Kidney glomerular epithelial cell (primary cell): ENCODE results near the gene LIPC.

Experiments used
- DNase-seq: peaks from one replicate; lab custom pipeline; 2025; lab: John Stamatoyannopoulos, UW

LIPC gene

DNA sequence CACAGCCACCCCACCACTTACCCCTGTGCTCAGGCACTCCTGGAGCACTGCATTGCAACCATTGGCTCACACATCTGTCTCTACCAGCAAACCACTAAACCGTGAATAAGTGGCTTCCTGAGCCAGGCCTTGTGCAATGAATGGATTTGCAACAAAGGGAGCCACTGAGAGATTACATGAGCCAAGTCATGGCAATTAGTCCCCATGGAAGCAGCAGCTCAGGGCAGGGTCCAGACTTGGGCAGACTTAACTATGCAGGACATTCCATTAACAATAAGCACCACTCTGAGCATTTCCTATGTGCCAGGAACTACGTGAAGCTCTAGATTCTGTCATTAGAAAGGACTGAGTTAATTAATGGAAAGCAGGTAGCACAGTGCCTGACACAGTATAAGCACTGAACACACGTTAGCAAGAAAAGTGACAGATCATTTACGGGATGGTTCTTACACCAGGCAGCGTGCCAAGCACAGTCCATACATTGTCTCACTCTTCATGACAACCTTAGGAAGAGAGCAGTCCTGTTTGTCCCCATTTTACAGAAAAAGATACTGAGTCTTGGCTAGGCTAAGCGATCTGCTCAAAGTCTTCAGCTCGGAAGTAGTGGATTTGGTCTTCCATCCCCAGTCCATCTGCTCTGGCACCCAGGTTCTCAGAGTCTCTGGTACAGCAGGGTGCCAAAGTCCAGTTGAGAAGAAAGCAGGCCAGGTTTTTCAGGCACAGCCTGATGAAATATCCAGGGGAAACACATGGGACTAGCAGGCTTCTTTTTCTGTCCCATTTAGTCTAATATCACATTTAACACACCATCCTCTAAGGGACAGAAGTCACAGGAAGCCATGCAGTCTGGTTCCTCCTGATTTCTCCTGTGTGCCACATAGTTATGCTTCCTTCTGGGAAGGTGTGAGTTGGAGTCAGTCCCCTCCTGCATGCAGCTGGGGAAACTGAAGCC lies 44.1 kb downstream of the LIPC start:
- DNase-seq, result no peak

DNA sequence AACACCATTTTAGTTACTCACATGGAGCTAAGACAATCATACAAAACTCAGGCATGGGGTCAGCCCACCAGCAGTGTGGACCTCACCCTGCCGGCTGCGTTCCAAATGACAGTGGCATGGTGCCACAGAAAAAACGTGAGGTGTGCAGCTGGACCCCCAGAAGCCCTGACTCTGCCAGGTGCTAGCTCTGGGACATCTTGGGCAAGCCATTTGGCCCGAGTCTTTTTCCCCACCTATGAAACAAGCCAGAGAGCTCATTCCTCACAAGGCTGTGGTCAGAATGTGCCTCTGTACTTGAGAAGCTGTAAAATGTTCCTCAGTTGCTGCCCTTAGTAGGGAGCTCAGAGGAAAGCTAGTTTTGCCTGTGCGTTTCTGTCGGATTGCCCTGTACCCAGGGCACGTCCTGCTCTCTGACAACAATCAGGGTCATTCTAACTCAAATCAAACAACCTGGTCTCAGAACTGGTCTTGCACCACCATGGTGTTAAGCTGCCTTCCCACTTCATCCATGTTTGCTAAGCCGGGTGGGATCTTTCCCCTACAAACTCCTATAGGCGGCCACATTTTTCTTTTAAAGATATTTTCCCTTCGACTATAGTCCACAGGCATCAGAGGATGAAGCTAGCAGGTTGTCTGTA lies 44.9 kb downstream of the LIPC start:
- no peak for DNase-seq

DNA sequence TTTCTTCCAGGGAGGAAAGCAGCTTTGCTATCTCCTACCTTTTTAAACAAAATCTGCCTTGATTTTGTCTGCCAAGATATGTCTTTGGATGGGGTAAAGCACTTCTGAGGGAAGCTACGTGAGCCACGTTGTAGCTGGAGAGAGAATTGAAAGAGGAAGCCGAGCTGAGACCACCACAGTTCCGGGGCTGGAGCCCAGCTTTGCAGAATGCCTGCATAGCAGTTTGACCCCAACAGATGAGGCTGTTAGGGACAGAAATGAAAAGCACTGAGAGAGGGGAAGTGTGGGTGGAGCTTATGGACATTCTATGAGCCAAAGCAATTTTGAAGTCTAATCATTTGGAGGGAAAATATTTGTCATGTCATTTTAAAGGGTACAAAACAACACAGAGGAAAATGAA lies 45.4 kb downstream of the LIPC start:
- DNase-seq, result no peak

DNA sequence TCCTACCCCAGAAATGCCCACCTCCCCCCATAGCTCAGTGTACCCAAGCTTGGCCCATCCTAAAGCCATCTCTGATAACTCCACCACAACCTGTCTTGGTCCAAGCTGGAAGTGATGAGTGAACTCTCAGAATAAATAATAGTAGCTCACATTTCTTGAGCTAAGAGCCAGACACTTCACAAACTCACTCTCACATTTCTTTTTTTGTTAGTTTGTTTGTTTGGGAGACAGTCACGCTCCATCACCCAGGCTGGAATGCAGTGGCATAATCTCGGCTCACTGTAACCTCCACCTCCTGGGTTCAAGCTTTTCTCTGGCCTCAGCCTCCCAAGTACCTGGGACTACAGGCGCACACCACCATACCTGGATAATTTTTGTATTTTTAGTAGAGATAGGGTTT lies 46.2 kb downstream of the LIPC start:
- DNase-seq, result no peak

DNA sequence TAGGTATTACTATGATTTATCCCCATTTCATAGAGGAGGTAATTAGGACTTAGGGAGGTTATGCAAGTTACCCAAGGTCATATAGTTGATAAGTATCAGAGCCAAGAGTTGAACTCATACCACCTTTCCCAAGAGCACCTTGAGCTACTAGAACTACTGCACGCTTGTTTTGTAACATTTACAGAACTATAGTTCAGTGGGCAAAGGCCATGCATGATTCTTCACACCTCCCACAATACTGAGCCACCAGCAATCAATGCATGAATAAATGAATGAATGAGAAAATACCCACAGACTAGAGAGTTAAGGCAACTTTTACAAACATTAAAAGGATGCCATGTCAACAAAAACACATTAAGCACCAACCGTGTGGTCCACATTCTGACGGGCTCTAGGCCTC lies 46.8 kb downstream of the LIPC start:
- DNase-seq, result no peak

DNA sequence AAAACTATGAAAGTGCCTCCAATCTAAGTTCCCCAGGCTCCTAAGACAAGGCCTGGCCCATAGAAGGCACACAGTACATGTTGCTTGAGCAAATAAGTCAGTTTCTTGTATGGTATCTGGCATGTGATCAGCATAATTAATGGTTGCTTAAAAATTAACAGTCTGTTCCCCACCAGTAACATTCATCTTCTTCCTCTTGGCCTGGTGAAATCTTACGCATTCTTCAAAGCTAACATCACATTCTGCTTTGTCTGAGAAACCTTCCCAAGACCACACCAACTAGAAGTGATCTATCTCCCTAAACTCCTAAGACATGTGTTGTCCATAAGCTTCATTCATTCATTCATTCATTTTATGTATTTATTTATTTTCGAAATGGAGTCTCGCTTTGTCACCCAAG lies 48.1 kb downstream of the LIPC start:
- DNase-seq, result peak; percentile 94

DNA sequence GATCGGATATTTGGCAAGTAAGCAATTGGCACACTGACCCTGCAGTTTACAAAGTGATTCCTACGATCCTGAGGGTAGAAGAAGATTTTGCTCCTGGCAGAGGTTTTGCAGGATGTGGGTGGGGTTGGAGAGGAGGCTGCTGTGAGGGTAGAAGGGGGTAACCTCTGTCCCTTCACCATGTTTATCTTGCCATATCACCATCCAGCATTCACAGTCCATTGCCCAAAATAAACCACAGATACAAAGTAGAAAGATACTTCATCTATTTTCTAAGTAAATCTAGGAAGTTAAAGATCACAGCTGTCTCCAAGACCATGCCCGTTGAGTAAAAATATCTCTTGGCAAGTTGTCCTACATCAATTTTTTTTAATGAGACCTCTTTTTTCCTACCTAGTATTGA lies 51.6 kb downstream of the LIPC start:
- DNase-seq, result peak; percentile 68

DNA sequence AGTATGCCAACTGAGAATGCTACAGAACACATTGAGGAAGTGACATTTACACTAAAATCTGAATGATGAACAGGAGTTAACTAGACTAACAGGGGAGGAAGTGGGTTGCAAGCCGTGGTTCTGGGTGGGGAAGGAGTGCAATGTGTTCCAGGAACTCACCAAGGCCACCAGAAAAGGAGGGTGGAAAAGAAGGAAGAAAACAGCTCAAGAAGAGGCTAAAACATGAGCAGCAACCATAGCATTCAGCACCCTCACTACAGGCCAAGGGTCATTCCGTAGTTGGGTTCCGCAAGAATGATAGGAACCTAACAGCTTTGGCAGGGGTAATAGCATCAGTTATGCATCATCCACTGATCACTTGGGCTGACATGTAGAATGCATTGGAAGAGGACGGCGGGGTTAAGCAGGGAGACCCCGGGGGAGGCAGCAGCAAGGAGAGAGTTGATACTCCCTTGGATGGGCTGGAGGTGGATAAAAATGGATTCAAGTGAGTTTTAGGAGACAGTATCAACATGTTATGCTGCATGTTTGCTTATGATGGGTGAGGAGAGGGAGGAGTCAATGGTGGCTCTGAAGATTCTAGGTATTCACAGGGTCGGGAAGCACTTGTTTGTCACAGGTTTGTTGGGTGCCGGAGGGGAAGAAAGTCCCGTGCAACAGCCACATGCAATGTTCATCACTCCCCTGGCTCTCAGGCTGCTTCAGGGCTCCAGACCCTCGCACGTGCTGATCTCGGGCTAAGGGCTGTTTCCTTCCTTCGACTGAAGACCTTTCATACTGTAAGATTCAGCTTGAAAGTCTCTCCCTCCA lies 53.2 kb downstream of the LIPC start:
- DNase-seq, result no peak

DNA sequence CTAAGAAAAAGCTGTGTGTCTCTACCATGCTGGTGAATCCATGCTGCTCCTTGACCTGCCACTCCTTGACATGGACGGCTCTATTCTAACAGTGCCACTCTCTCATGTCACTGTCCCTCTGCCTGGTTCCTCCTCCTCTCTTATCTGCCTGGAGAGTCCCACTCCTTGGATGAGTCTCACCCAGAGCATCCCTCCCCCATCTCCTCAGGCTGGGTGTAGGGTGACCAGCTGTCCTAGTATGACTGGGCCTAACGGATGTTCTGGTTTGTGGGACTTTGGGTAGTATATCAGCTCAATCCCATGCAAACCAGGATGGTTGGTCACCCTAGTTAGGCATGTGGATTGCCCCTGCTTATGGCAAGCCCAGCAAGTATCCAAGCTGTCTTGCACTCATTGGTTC lies 54.3 kb downstream of the LIPC start:
- no peak for DNase-seq

DNA sequence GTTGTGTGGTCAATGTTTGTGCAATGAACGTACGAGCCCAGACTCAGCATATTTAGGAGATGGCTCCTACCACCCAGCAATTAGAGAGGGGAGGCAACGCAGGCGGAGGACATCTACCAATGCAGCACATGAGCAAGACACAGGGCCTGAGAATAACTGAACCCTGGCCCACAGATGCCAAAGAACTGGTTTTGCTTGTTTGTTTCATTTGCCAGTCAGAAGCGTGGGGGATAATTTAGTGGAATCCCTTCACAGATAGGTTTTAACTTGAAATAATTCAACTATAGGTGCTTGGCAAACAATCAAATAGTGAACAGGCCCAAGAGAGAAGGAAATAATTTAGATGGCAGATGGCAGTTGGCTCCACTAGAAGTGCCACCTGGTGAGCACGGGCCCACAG lies 54.8 kb downstream of the LIPC start:
- DNase-seq, result no peak

DNA sequence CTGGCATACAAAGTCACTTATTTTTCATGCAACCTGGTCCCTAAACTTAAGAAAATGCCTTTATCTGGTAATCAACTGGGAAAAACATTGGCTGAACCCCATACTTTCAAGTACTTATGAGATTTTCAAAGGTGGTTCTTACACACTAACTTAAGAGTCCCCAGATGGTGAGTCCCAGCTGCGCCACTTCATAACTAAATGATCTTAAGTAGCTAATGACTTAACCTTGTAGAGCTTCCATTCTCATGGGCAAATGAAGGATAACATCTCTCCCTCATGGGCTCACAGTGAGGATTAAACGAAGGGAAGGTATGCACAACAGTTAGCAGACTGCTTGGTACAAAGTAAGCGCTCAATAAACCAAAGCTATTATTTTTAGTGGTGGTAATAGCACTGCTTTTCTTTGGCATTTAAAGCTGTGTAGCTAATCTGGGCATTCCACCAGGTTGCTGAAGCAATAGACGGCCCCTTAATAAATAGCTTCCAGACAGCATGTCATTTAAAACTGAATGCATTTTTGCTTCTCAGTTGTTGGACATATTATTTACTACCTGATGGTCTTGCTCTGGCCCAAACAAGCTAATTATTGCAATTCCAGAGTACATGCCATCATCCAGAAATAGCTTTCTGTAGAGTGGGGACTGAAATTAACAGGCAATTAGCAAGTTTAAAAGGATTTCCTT lies 55.4 kb downstream of the LIPC start:
- no peak for DNase-seq

DNA sequence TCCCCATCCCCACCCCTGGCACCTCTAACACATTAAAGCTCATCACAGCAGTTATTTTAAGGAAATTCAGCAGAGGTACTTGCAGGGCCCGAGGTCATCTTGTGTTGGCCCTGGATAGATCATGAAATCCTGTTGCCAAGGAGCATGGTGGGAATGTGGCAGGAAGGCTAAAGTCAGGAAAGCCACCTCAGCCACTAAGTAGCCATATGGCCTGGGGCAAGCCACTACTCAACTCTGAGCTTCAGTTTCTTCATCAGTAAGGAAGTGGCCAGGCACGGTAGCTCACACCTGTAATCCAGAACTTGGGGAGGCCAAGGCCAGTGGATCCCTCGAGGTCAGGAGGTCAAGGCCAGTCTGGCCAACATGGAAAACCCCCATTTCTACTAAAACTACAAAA lies 55.9 kb downstream of the LIPC start:
- no peak for DNase-seq

DNA sequence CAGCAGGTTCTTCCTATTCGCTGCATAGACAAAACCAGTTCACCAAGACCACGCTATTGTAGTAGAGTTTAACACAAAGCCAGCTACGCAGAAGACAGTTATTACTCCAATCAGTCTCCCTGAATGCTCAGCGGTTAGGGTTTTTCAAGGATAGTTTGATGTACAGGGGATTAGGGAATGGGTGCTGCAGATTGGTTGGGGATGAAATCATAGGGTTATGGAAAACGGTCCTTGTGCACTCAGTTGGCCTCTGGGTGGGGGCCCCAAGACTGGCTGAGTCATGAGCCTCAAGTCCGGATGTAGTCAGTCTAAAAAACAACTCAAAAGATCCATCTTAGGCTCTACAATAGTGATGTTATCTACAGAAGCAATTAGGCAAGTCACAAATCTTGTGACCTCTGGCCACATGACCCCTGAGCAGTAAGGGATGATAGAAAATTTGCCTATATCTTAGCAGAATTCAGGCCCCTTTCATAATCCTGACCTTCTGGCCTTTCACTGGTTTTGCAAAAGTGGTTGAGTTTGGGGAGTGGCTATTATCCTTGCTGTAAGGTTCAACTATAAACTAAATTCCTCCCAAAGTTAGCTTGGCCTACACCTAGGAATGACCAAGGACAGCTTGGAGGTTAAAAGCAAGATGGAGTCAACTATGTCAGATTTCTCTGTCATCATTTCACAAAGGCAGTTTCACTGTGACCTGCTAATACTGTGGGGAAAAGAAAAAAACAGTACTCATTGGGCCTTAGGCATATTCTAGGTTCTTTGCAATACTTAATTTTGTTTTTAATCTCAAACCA lies 57.7 kb downstream of the LIPC start:
- no peak for DNase-seq

DNA sequence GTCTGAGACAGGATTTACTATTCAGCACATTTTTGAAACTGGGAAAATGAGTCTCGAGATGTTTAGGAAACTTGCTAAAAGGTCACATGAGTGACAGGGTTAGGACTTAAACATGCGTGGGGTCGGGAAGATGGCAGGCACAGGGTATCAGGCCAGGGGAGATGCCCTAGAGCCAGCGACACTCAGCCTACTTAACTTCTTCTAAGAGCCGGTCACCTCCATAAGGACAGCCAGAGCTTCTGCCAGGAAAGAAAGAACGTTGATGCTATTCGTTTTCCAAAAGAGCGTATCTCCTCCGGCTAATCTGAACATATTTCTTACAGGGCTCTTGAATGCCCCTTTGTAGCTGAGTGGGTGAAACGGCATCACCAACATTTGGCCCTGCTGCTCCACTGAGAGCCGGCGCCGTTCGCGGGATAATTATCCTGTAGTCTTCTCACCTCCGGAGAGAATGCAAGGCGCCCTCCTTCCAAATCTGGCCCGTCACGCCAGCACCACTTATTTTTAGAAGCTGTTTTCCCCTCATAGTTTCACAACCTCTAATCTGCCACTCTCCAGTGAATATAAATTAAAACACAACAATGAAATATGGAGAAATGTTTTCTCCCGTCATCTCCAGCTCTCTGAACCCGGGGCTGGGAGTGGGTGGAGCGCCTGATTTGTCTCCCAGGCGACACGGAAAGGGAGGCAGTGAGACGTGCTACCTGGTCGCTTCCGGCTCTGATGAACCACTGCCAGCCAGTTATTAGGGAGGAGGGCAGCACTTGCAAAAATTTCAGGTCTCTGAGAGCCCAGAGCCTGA lies 58.5 kb downstream of the LIPC start:
- DNase-seq, result no peak

DNA sequence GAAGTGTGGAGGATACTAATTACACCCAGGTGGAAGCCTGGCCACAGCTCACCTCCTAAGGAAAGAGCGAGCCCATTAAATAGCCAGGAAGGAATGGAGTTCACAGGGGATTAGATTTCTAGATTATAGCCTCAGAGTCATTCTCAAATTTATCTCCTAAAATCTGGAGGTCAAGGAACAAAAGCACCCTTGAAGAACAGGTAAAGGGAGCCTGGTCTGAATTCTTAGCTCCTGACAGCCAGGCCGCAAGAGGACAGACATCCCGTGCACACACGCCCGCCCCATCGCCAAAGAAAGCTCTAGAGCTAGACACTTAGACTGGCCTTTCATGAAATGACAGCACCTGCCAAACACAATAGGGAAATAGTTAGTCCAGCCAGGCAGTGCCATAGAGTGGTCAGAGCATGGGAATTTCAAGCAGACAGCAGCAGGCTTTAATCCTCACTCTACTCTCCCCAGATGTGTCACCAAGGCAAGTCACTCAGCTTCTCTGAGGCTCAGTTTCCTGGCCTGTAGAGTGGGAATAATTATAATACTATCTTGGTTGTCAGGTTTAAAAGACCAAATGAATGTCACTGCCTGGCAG lies 59.2 kb downstream of the LIPC start:
- DNase-seq, result no peak

DNA sequence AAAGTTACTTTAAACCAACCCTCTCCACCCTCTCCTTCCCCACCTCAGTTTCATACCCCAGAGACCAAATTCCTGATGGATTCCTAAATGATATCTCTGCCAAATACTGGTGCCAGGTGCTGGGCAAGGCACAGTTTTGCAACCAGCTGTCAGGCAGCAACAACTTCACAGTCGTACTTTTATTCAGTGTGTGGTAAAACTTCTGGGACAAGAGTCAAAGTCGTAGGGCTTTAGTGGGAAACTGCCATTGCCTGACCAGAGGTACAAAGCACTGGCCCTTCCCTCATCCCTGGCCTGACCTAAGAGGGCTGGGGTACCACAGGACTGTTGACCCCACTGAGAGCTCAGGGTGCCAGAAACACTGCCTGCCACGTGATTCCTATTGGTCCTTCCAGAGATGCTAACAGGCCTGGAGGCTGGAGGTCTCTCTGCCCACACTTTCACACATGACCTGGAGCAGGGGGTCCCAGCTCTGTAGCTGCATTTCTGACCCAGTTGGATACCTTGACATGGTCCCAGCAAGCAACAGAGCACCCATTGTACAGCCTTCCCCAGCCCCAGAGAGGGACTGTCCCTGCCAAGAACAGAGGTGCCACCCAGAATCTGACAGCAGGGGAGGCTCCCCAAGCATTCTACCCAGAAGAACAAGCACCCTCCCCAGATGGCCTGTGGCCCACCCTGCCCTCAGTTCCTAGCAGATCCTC lies 59.9 kb downstream of the LIPC start:
- no peak for DNase-seq

DNA sequence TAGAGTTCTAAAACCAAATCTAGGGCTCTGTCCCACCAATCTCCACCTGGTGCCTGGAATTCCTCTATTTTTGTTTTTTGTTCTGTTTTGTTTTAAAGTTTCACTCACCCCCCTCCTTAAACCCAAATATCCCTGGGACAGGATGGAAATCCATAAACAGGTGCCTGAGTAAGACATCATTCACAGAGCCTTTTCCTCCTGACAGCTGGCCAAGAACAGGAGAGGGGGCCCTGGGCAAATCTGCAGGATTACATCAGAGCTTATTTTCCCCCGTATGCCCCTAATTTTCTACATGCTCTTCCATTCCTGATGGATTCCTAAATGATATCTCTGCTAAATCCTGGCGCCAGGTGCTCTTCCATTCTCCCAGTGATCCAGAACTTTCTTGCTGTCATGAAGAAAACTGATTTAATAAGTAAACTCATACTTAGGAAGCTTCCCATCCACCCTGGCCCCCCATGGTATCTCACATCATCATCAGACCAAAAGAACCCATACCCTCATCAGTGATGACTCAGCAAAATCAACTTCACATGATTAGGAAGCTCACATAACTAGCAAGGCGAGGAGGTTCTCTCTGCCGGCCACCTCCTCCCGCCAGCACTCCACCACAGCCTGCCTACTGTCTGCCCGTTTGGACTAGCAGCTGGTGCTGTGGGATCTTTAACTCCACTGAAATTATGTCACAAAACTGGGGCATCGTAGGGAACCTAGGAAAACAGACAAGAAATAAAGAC lies 61.0 kb downstream of the LIPC start:
- no peak for DNase-seq

DNA sequence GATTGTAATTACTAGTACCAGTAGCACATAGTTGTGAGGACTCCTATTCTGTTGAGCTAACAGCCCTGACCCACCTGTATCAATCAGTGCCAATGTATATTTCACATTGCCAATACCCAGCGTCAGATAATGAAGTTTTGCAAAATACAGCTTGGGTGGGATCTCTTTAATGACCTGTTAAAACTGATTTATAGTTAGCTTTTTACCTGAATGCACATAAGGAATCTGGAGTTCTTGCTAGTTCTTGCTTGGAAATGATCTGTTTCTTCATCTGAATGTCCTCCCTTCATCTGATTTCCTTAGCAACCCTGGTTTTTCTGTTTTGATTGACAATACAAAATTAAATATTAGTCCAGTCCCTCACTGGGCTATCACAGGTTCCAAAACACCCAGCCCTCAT lies 62.8 kb downstream of the LIPC start:
- peak; percentile 84 for DNase-seq
